Activated naive CD8-positive, alpha-beta T cell treated with anti-CD3 and anti-CD28 coated beads for 36 hours (primary cell): ENCODE measurements around the gene NHS. TPM values are rescaled to one million over a fixed set of nuclear protein-coding genes. Genes with fewer than 3 reads are reported as not detected.

Experiments used
- DNase-seq: peaks from one replicate; pipeline ENCODE4 v3.0.0; 2021
- H3K27ac Mint-ChIP-seq: one replicate; pipeline ENCODE4 v1.8.0; 2022; ENCODE audit warnings: mild to moderate bottlenecking, moderate library complexity, mixed read lengths
- H3K27me3 Mint-ChIP-seq: one replicate; pipeline ENCODE4 v1.8.0; 2022; ENCODE audit warnings: mild to moderate bottlenecking, mixed read lengths
- H3K36me3 Mint-ChIP-seq: one replicate; pipeline ENCODE4 v1.8.0; 2021; ENCODE audit warnings: mild to moderate bottlenecking, mixed read lengths
- H3K4me1 Mint-ChIP-seq: one replicate; pipeline ENCODE4 v1.8.0; 2021; ENCODE audit warnings: mixed read lengths
- H3K4me3 Mint-ChIP-seq: one replicate; pipeline ENCODE4 v1.8.0; 2022; ENCODE audit warnings: mild to moderate bottlenecking, moderate library complexity, mixed read lengths
- H3K9me3 Mint-ChIP-seq: one replicate; pipeline ENCODE4 v1.8.0; 2022; ENCODE audit warnings: mixed read lengths
- total RNA-seq, 2 experiments: library from RNA; stranded (reverse); gene quantifications; one replicate each; pipeline ENCODE4 v1.2.3, GENCODE V29; 2021

Gene NHS
- total RNA-seq, 2 experiments from 2014 or later: 25.6 to 25.8 TPM

GRCh38 chrX:17629519-17629918, 254.5 kb downstream of the NHS start:
- H3K4me3 Mint-ChIP-seq: no peak overlapping the region

DNA sequence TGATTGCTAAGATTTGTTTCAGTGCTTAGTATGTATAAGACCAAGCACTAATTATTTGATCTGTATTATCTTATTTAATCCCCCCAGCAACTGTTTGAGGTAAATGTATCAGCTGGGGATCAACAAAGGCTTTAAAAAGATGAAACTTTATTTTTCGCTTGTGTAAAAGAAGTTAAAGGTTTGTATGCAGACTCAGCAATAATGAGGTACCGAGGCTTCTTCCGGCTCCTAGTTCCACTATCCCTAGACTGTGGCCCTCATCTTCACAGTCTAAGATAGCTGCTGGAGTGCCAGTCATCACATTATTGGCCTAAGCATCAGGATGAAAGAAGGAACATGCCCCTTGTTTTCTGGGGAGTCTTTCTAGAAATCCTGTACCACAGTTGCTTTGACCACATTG, 256.6 kb downstream of the NHS start:
- DNase-seq: no peak
- Mint-ChIP-seq H3K36me3 (no peaks in the 10 kb centered on the region), H3K4me1 (peaks cover 7% of the 10 kb centered on the region), H3K27me3 (no peaks in the 10 kb centered on the region), H3K27ac (no peak overlapping the region), H3K9me3 (no peaks in the 10 kb centered on the region), H3K4me3 (no peak overlapping the region)

More at GRCh38 chrX:17629519-17629918, 254.5 kb downstream of the NHS start:
- Mint-ChIP-seq H3K27me3 (no peaks in the 10 kb centered on the region), H3K36me3 (no peaks in the 10 kb centered on the region), H3K4me1 (peaks cover 7% of the 10 kb centered on the region), H3K9me3 (no peaks in the 10 kb centered on the region), H3K27ac (no peak overlapping the region)
- no peak for DNase-seq

DNA sequence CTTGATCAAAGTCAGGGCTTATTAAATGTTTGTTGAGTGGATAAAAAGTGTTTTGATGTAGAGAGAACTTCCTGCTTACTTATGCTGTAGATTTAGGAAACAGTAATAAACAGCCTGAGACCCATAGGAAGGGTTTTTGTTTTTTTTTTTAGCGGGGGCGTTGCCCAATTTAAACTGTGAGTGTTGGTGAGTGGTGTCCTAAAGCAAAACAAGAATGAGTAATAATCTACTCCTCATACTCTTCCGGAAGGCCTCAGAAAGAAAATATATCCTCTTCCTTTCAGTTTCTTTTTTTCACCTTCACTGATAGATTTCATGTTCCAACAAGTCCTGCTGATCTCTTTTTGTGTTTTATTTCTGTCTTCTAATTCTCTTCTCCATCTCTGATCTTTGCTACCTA, 257.9 kb downstream of the NHS start:
- no peak for DNase-seq
- Mint-ChIP-seq H3K4me1 (peaks cover 6% of the 10 kb centered on the region), H3K9me3 (no peaks in the 10 kb centered on the region), H3K27ac (no peak overlapping the region), H3K27me3 (no peaks in the 10 kb centered on the region), H3K36me3 (no peaks in the 10 kb centered on the region), H3K4me3 (no peak overlapping the region)

DNA sequence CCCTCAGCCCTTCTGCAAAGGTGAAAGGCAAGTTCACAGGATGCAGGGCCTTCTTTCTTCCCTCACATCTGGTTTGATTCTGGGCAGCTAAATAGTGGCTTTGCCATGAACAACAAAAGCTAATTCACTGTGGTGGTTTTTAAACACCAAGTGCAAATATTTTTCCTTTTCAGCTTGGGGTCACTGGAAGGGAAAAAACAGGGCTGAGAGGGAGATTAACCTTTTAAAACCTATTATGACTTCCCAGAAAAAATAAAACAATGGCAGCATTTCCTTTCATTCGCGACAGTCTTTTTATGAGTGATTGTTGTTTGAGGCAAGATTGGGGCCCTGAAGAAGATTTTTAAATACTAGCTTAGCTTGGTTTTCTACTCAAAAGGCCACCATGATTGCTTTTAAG, 258.5 kb downstream of the NHS start:
- Mint-ChIP-seq H3K4me3 (no peak overlapping the region), H3K4me1 (peaks cover 6% of the 10 kb centered on the region), H3K27me3 (no peaks in the 10 kb centered on the region), H3K36me3 (no peaks in the 10 kb centered on the region), H3K9me3 (no peaks in the 10 kb centered on the region), H3K27ac (no peak overlapping the region)
- DNase-seq: no peak

GRCh38 chrX:17634542-17635207, 259.7 kb downstream of the NHS start:
- peaks cover 6% of the 10 kb centered on the region for H3K4me1 Mint-ChIP-seq
- H3K27me3 Mint-ChIP-seq: no peaks in the 10 kb centered on the region
- no peaks in the 10 kb centered on the region for H3K36me3 Mint-ChIP-seq
- no peak overlapping the region for H3K4me3 Mint-ChIP-seq
- no peaks in the 10 kb centered on the region for H3K9me3 Mint-ChIP-seq
- no peak for DNase-seq
- H3K27ac Mint-ChIP-seq: no peak overlapping the region

DNA sequence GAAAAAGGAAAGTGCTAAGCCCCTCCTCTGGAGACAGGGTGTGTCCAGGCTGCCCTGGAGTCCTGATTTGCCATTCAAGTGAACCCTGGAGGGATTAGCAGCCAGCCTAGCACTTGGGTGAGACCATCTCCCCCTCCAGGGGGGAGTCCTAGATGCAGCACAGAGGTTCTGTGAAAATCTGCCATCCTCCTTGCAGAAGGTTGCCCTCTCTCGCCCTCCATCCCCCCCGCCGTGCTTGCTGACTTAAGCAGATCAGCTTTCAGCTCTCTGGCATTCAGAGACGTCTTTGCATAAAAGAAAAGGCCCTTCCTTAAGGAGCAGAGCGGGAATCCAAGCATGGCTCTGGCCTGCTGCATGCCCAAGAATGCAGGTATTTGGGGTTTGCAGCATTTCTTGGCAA, 260.2 kb downstream of the NHS start:
- DNase-seq: no peak
- H3K4me1 Mint-ChIP-seq: peaks cover 6% of the 10 kb centered on the region
- H3K27ac Mint-ChIP-seq: no peak overlapping the region
- no peaks in the 10 kb centered on the region for H3K27me3 Mint-ChIP-seq
- H3K36me3 Mint-ChIP-seq: no peaks in the 10 kb centered on the region
- no peaks in the 10 kb centered on the region for H3K9me3 Mint-ChIP-seq
- no peak overlapping the region for H3K4me3 Mint-ChIP-seq

DNA sequence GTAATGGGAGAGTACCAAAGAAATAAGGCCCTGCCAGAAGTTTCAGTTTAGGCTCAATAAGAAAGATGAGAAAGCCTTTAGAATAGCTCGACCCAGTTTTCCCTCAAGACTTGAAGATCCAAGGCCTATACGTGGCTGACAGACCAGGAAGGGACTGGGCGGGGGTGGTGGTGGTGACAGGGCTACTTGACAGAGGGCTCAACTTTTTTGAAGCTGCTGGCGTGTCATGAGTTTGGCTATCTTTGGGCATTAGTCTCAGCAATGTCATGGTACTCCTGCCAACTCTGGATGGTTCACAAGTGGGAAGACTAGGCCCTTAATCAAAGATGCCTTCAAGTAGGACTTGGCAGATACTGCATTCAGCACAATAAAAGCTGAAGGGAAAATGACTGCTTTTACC, 262.2 kb downstream of the NHS start:
- no peak for DNase-seq
- H3K27me3 Mint-ChIP-seq: no peaks in the 10 kb centered on the region
- no peaks in the 10 kb centered on the region for H3K36me3 Mint-ChIP-seq
- H3K27ac Mint-ChIP-seq: no peak overlapping the region
- no peaks in the 10 kb centered on the region for H3K9me3 Mint-ChIP-seq
- peaks cover 6% of the 10 kb centered on the region for H3K4me1 Mint-ChIP-seq
- H3K4me3 Mint-ChIP-seq: no peak overlapping the region

DNA sequence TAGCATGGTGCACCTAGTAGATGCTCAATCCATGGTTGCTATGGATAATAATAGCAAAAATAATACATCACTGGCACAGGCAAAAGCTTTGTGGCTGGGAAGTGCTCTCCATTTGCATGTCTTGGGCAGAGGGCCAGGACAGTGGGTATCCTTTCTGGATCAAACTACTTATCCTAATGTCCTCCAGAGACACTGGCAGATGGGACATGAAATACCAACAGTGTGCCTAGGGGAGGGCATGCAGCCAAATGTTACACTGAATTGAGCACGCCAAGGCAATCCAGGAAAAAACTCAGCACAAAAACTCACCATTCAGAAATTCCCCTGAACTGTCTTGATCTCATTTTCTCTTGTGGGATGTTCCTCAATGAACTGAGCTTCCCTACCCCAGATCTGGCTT, 263.7 kb downstream of the NHS start:
- no peaks in the 10 kb centered on the region for H3K36me3 Mint-ChIP-seq
- H3K4me3 Mint-ChIP-seq: no peak overlapping the region
- no peak overlapping the region for H3K27ac Mint-ChIP-seq

DNA sequence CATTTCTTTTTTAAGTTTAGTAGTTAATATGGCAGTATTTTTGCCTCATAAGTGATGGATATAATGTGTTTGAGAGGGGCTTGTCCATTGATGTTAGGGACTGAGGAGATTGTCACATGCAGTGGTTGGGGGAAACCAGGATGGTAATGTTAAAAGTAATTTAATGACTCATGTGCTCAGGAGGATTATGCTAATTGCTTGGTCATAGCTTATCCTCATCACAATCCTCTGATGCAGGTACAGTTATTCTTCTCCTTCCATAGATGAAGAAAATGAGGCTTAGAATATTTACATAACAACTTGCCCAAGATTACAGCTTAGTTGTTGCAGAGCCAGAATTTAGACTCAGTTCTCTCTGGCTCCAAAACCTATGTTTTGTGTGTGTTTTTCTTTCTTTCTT, 267.9 kb downstream of the NHS start:
- Mint-ChIP-seq H3K4me1 (peaks cover 6% of the 10 kb centered on the region), H3K4me3 (no peak overlapping the region), H3K27me3 (no peaks in the 10 kb centered on the region), H3K9me3 (peaks cover 1% of the 10 kb centered on the region), H3K27ac (no peak overlapping the region), H3K36me3 (peaks cover 3% of the 10 kb centered on the region)
- no peak for DNase-seq

More for the DNA sequence above, 263.7 kb downstream of the NHS start:
- Mint-ChIP-seq H3K27me3 (no peaks in the 10 kb centered on the region), H3K9me3 (no peaks in the 10 kb centered on the region), H3K4me1 (peaks cover 4% of the 10 kb centered on the region)
- DNase-seq: no peak

GRCh38 chrX:17643528-17643927, 268.5 kb downstream of the NHS start:
- Mint-ChIP-seq H3K27me3 (no peaks in the 10 kb centered on the region), H3K9me3 (peaks cover 1% of the 10 kb centered on the region), H3K27ac (no peak overlapping the region), H3K4me3 (no peak overlapping the region), H3K36me3 (peaks cover 3% of the 10 kb centered on the region), H3K4me1 (peaks cover 6% of the 10 kb centered on the region)
- DNase-seq: no peak

- Mint-ChIP-seq H3K27me3 (no peaks in the 10 kb centered on the region), H3K4me1 (peaks cover 6% of the 10 kb centered on the region), H3K9me3 (peaks cover 1% of the 10 kb centered on the region), H3K36me3 (peaks cover 3% of the 10 kb centered on the region), H3K27ac (no peak overlapping the region), H3K4me3 (no peak overlapping the region)
- no peak for DNase-seq
These were observed 269.0 kb downstream of the NHS start for GRCh38 chrX:17644001-17644400.

GRCh38 chrX:17654116-17654515, 279.1 kb downstream of the NHS start:
- DNase-seq: peak; percentile 73
- Mint-ChIP-seq H3K27me3 (peaks cover 9% of the 10 kb centered on the region), H3K9me3 (no peaks in the 10 kb centered on the region), H3K27ac (peak overlapping the region; percentile 91), H3K36me3 (peaks cover 14% of the 10 kb centered on the region), H3K4me1 (peaks cover 25% of the 10 kb centered on the region), H3K4me3 (peak overlapping the region; percentile 93)

- Mint-ChIP-seq H3K9me3 (no peaks in the 10 kb centered on the region), H3K4me1 (peaks cover 27% of the 10 kb centered on the region), H3K4me3 (peak overlapping the region; percentile 93), H3K27me3 (peaks cover 9% of the 10 kb centered on the region), H3K27ac (peak overlapping the region; percentile 91), H3K36me3 (peaks cover 18% of the 10 kb centered on the region)
- DNase-seq: peak; percentile 16
These were observed 280.4 kb downstream of the NHS start for GRCh38 chrX:17655211-17656034.

- H3K4me1 Mint-ChIP-seq: peaks cover 27% of the 10 kb centered on the region
- H3K27me3 Mint-ChIP-seq: peaks cover 9% of the 10 kb centered on the region
- peak overlapping the region; percentile 91 for H3K27ac Mint-ChIP-seq
- peaks cover 17% of the 10 kb centered on the region for H3K36me3 Mint-ChIP-seq
- DNase-seq: peak; percentile 8
- no peaks in the 10 kb centered on the region for H3K9me3 Mint-ChIP-seq
- peak overlapping the region; percentile 93 for H3K4me3 Mint-ChIP-seq
These were observed 281.0 kb downstream of the NHS start for GRCh38 chrX:17656035-17656418.

- Mint-ChIP-seq H3K27me3 (peaks cover 9% of the 10 kb centered on the region), H3K27ac (peak overlapping the region; percentile 72), H3K36me3 (peaks cover 17% of the 10 kb centered on the region), H3K4me1 (peaks cover 24% of the 10 kb centered on the region), H3K4me3 (peak overlapping the region; percentile 79), H3K9me3 (no peaks in the 10 kb centered on the region)
- DNase-seq: no peak
These were observed 281.6 kb downstream of the NHS start for GRCh38 chrX:17656556-17656955.

GRCh38 chrX:17662391-17662790, 287.4 kb downstream of the NHS start:
- no peak for DNase-seq
- peaks cover 6% of the 10 kb centered on the region for H3K27me3 Mint-ChIP-seq
- no peak overlapping the region for H3K27ac Mint-ChIP-seq
- H3K36me3 Mint-ChIP-seq: peaks cover 20% of the 10 kb centered on the region
- peaks cover 7% of the 10 kb centered on the region for H3K4me1 Mint-ChIP-seq
- no peaks in the 10 kb centered on the region for H3K9me3 Mint-ChIP-seq
- no peak overlapping the region for H3K4me3 Mint-ChIP-seq
